ENCODE data around the gene C16orf78.

Gene C16orf78

GRCh38 chr16:49395021-49395420 lies 21.4 kb downstream of the C16orf78 start:
- no peak for DNase-seq (ENCODE audit: low spot score)

DNA sequence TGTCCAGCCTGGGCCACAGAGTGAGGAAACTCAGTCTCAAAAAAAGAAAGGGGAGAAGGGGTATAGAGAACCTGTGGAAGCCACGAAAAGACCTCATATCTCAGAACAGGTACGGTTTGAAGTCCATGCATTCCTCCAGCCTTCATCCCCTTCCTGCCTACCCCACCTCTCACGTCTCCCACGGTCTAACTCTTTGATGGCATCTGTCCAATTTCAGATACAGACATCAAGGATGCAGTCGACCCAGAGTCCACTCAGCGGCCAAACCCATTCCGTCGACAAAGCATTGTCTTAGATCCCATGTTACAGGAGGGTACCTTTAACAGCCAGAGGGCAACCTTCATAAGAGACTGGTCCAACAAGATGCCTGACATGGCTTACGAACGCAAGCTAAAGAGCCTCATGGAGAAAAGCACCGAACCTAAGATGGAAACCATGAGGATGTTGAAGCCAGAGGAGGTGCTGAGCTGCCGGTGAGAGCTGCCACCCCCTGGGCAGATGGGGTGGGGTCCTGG lies 22.7 kb downstream of the C16orf78 start:
- DNase-seq (ENCODE audit: low spot score), result no peak

DNA sequence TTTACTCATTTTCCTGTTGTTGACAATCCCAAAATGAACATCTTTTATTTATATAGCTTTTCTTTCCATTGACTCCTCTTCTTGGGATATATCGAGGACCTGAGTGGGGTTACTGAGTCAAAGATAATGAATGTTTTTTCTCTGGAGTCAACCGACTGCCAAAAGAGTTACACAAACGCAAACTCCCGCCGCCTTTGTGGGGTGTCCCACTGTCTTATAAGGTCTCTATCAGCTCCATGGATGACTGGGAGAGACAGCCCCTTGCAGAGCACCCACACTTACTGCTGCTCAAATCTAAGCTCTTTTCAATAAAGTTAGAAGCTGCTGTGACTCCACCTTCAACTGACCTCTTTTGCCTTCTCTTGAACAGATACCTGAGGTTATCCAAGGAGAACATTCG lies 25.2 kb downstream of the C16orf78 start:
- no peak for DNase-seq (ENCODE audit: low spot score)

DNA sequence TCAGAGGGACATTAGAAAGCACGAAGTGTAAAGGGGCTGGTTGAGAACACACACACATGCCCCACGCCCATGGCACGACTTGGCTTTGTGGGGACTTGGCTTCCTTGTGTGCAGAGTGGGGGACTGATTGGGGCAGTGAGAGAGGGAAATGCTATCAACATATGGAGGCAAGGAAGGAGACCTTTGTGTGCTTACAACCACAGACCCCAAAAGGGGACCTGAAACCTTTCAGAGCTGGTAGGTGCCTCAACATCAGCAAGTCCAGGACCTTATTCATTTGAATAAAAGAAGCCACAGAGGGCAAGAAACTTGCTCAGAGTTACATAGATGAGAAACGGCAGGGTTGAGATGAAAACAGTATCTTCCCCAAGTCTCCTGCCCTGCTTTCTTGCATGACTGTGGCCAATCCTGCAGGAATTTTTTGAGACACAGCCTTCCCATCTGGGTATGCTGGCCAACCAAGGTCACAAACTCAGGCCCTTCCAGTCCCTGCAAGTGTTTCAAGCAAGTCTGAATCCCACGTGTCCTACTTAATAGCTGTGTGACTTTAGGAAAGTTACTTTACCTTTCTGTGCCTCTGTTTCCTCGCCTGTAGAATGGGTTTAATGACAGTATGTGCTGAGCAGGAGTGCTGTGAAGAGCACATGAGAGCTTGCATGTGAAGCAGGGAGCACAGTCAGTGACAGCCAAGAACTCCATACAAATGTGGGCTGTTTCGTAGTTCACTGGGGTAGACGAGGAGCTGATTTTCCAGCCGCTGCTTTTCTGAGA lies 26.2 kb downstream of the C16orf78 start:
- no peak for DNase-seq (ENCODE audit: low spot score)

GRCh38 chr16:49400611-49401010 lies 27.0 kb downstream of the C16orf78 start:
- no peak for DNase-seq (ENCODE audit: low spot score)

DNA sequence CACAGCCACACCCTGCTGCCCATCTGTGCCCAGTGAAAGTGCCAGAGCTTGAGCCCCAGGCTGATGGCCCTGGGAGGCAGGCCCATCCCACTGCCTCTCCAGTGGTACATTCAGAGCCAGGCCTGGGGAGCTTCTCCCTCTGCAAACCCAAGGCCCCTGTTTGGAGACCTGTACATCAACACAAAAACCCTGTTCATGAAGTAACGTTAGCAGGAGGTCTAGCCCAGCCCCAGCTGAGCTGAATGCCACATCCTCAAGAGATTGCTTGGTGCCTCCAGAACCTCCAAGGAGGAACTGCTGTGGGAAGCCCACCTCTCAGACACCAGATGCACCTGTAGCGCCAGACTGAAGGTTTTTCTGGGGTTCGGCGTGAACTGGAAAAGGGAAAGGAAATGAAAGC lies 31.5 kb downstream of the C16orf78 start:
- DNase-seq (ENCODE audit: low spot score), result no peak

- DNase-seq (ENCODE audit: low spot score), result no peak
Measured at GRCh38 chr16:49405530-49405929, 31.9 kb downstream of the C16orf78 start.

GRCh38 chr16:49407873-49408550 lies 34.4 kb downstream of the C16orf78 start:
- peak; percentile 66 for DNase-seq (ENCODE audit: low spot score)

- no peak for DNase-seq (ENCODE audit: low spot score)
Measured at GRCh38 chr16:49409121-49409520, 35.5 kb downstream of the C16orf78 start.

GRCh38 chr16:49410226-49410625 lies 36.6 kb downstream of the C16orf78 start:
- DNase-seq (ENCODE audit: low spot score), result no peak

- DNase-seq (ENCODE audit: low spot score), result no peak
Measured at GRCh38 chr16:49411121-49411970, 37.7 kb downstream of the C16orf78 start.

DNA sequence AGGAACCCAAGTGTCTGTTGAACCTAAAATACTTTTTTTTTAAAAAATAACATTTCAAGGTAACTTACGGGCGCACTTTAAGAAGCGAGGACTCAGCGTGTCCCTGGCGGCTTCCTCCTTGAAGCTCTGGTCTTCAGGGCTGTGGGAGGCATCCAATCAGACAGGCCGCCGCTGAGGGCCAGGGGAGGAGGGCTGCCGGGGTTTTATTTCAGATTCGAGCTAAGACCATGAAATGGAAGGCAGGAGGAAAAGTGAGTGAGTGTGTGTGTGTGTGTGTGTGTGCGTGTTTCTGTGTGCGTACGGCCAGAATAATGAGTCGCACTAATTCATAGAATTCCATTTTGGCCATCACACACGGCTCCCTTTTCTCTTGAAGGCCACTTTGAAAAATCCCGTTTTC lies 41.1 kb downstream of the C16orf78 start:
- DNase-seq (ENCODE audit: low spot score), result no peak

DNA sequence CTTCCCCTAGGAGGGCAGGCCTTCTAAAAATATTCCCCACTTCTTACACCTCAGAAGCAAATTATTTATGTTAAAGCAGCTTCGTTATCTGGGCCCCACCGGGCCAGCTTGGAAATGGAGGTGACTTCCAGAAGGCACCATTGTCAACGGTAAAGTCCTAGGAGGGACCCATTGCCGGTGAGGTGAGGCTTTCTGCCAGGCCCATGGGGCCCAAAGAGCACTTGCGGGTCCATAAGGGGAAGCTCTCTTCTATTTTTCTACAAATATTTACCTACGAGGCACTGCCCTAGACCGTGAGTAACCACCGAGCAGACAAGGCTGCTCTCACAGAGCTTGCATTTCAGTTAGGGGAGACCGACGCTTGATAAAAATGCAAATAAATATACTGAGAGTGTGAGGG lies 41.5 kb downstream of the C16orf78 start:
- no peak for DNase-seq (ENCODE audit: low spot score)

- no peak for DNase-seq (ENCODE audit: low spot score)
Measured at GRCh38 chr16:49416001-49416675, 42.5 kb downstream of the C16orf78 start.

DNA sequence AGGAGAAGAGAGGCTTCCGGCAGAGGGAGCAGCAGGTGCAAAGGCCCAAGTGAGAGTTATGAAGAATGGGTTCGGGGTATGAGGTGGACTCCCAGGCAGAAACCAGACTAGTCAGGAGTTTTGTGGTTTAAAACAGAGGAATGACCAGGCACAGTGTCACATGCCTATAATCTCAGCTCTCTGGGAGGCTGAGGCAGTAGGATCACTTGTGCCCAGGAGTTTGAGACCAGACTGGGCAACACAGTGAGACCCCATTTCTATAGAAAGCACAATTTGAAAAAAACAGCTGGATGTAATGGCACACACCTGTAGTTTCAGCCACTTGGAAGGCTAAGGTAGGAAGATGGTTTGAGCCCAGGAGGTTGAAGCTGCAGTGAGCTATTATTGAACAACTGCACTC lies 43.8 kb downstream of the C16orf78 start:
- no peak for DNase-seq (ENCODE audit: low spot score)

GRCh38 chr16:49419006-49419405 lies 45.4 kb downstream of the C16orf78 start:
- DNase-seq (ENCODE audit: low spot score), result no peak

- DNase-seq (ENCODE audit: low spot score), result no peak
Measured at GRCh38 chr16:49419862-49420261, 46.3 kb downstream of the C16orf78 start.

GRCh38 chr16:49422896-49423295 lies 49.3 kb downstream of the C16orf78 start:
- DNase-seq (ENCODE audit: low spot score), result no peak

GRCh38 chr16:49424961-49425360 lies 51.4 kb downstream of the C16orf78 start:
- no peak for DNase-seq (ENCODE audit: low spot score)

- no peak for DNase-seq (ENCODE audit: low spot score)
Measured at GRCh38 chr16:49427771-49428170, 54.2 kb downstream of the C16orf78 start.

GRCh38 chr16:49428808-49429207 lies 55.2 kb downstream of the C16orf78 start:
- DNase-seq (ENCODE audit: low spot score), result no peak

DNA sequence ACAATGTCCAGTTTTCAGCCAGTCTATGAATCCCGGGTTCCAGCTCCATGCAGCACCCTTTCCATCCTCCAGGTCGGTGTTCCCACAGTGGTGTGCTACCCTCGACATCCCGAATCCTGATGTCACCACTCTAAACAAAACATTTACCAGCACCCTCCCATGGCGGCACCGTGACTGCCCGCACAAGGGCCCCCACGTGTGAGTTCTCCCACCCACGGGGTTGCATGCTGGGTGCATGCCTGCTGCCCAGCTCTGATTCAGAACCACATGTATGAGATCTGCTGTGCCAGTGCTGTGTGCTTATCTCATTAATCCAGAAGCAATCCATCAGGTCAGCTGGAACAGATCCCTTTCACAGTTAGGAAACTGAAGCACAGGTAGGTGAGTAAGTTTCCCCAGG lies 57.4 kb downstream of the C16orf78 start:
- DNase-seq (ENCODE audit: low spot score), result no peak

Data from globus pallidus (tissue), 1 donor.